DOHH2 (cell line): ENCODE data around the gene CTNNA2.

Experiments used
- H3F3A ChIP-seq: fragments of 200-600 bp; sonication (generic), shearing (Covaris generic); 2 replicates; pipeline ENCODE4 v1.6.0; 2016; ENCODE audit warnings: antibody characterized with exemption, mild to moderate bottlenecking; ENCODE audit not compliant: control insufficient read depth, insufficient read depth
- H3K27ac ChIP-seq: fragments of 200-600 bp; sonication (generic); 2 replicates; pipeline ENCODE4 v1.5.1; 2014; ENCODE audit warnings: low read depth, mild to moderate bottlenecking, low read length, moderate library complexity
- H3K27me3 ChIP-seq: fragments of 200-600 bp; sonication (generic); 2 replicates; pipeline ENCODE4 v1.6.1; 2014; ENCODE audit warnings: mild to moderate bottlenecking, low read length, mixed read lengths; ENCODE audit not compliant: control insufficient read depth
- H3K36me3 ChIP-seq: fragments of 200-600 bp; sonication (generic); 2 replicates; pipeline ENCODE4 v1.6.1; 2014; ENCODE audit warnings: mild to moderate bottlenecking, low read length, moderate library complexity, mixed read lengths; ENCODE audit not compliant: control insufficient read depth
- H3K4me1 ChIP-seq: fragments of 200-600 bp; sonication (generic); 2 replicates; pipeline ENCODE4 v1.6.1; 2014; ENCODE audit warnings: mild to moderate bottlenecking, low read length, mixed read lengths; ENCODE audit not compliant: control insufficient read depth
- H3K4me2 ChIP-seq: fragments of 200-600 bp; sonication (generic); 2 replicates; pipeline ENCODE4 v1.6.0; 2014; ENCODE audit warnings: mild to moderate bottlenecking, low read length, moderate library complexity
- H3K4me3 ChIP-seq: fragments of 200-600 bp; sonication (generic); 2 replicates; pipeline ENCODE4 v1.5.1; 2014; ENCODE audit warnings: mild to moderate bottlenecking, low read length, mixed read lengths
- H3K79me2 ChIP-seq: fragments of 200-600 bp; sonication (generic); 2 replicates; pipeline ENCODE4 v1.6.1; 2014; ENCODE audit warnings: mild to moderate bottlenecking, low read length, mixed read lengths; ENCODE audit not compliant: control insufficient read depth
- H3K9me2 ChIP-seq: fragments of 200-600 bp; sonication (generic); replicated peaks from 2 replicates; pipeline ENCODE4 v1.6.1; 2014; ENCODE audit warnings: mild to moderate bottlenecking, low read length, mixed read lengths; ENCODE audit not compliant: control insufficient read depth
- H3K9me3 ChIP-seq: fragments of 200-600 bp; sonication (generic); 2 replicates; pipeline ENCODE4 v1.6.1; 2014; ENCODE audit warnings: antibody characterized with exemption, low read length, mixed read lengths; ENCODE audit not compliant: control insufficient read depth, insufficient read depth
- H4K20me1 ChIP-seq: fragments of 200-600 bp; sonication (generic); 2 replicates; pipeline ENCODE4 v1.6.0; 2014; ENCODE audit warnings: low read depth, mild to moderate bottlenecking, antibody characterized with exemption, low read length, moderate library complexity; ENCODE audit not compliant: control insufficient read depth, insufficient read depth
- CTCF ChIP-seq: fragments of 200-600 bp; sonication (generic); IDR thresholded peaks from one replicate; pipeline ENCODE4 v1.5.1; 2014; ENCODE audit warnings: antibody characterized with exemption, mild to moderate bottlenecking, low read depth, low read length; ENCODE audit not compliant: poor library complexity, severe bottlenecking
- EZH2phosphoT487 ChIP-seq: fragments of 200-600 bp; sonication (generic); IDR thresholded peaks from 2 replicates; pipeline ENCODE4 v1.6.1; 2017; ENCODE audit warnings: borderline replicate concordance, mild to moderate bottlenecking, antibody characterized with exemption, low read length, moderate library complexity, mixed read lengths

The CTNNA2 gene

GRCh38 chr2:79774016-79774415 lies 261.2 kb downstream of the CTNNA2 start:
- Histone ChIP-seq H3K4me1 (no peaks in the 10 kb centered on the region), H3K27me3 (no peaks in the 10 kb centered on the region), H3K4me2 (no peak overlapping the region), H3K9me3 (no peaks in the 10 kb centered on the region), H3K27ac (no peak overlapping the region), H3K4me3 (no peak overlapping the region), H3K9me2 (no peaks in the 10 kb centered on the region), H4K20me1 (no peaks in the 10 kb centered on the region), H3K36me3 (no peaks in the 10 kb centered on the region), H3F3A (no peaks in the 10 kb centered on the region), H3K79me2 (no peaks in the 10 kb centered on the region)
- TF ChIP-seq CTCF, result no peak
- TF ChIP-seq EZH2phosphoT487, result no peak

- Histone ChIP-seq H3K9me2 (no peaks in the 10 kb centered on the region), H3F3A (no peaks in the 10 kb centered on the region), H3K27me3 (no peaks in the 10 kb centered on the region), H3K4me1 (no peaks in the 10 kb centered on the region), H3K79me2 (no peaks in the 10 kb centered on the region), H3K4me2 (no peak overlapping the region), H3K9me3 (no peaks in the 10 kb centered on the region), H3K27ac (no peak overlapping the region), H3K36me3 (no peaks in the 10 kb centered on the region), H3K4me3 (no peak overlapping the region), H4K20me1 (no peaks in the 10 kb centered on the region)
- no peak for TF ChIP-seq EZH2phosphoT487
Measured at GRCh38 chr2:79776461-79776860, 263.6 kb downstream of the CTNNA2 start.

- Histone ChIP-seq H3K4me3 (no peak overlapping the region), H3K27me3 (no peaks in the 10 kb centered on the region), H3K36me3 (no peaks in the 10 kb centered on the region), H3K4me1 (no peaks in the 10 kb centered on the region), H3F3A (no peaks in the 10 kb centered on the region), H3K79me2 (no peaks in the 10 kb centered on the region), H3K9me2 (no peaks in the 10 kb centered on the region), H3K9me3 (no peaks in the 10 kb centered on the region), H3K27ac (no peak overlapping the region), H3K4me2 (no peak overlapping the region), H4K20me1 (no peaks in the 10 kb centered on the region)
- TF ChIP-seq CTCF (no peak), EZH2phosphoT487 (no peak)
Measured at GRCh38 chr2:79780781-79781180, 267.9 kb downstream of the CTNNA2 start.

- Histone ChIP-seq H3K36me3 (no peaks in the 10 kb centered on the region), H3F3A (no peaks in the 10 kb centered on the region), H3K4me1 (no peaks in the 10 kb centered on the region), H3K27ac (no peak overlapping the region), H3K27me3 (no peaks in the 10 kb centered on the region), H3K9me2 (no peaks in the 10 kb centered on the region), H3K4me2 (no peak overlapping the region), H3K79me2 (no peaks in the 10 kb centered on the region), H4K20me1 (no peaks in the 10 kb centered on the region), H3K9me3 (no peaks in the 10 kb centered on the region), H3K4me3 (no peak overlapping the region)
- TF ChIP-seq EZH2phosphoT487 (no peak), CTCF (no peak)
Measured at GRCh38 chr2:79782576-79783452, 270.0 kb downstream of the CTNNA2 start.
